Esophagus muscularis mucosa (tissue), 4 donors: ENCODE measurements around the gene TMCO2.

Experiments used
- EP300 ChIP-seq: sonication (generic); formaldehyde crosslinking; IDR thresholded peaks from one replicate; pipeline ENCODE4 v1.6.1; 2017; ENCODE audit warnings: antibody characterized with exemption
- POLR2A ChIP-seq: fragments of 450-650 bp; IDR thresholded peaks from one replicate; pipeline ENCODE4 v1.6.1; 2017; ENCODE audit warnings: antibody characterized with exemption, moderate library complexity, mild to moderate bottlenecking, low read depth
- POLR2AphosphoS5 ChIP-seq, 2 donors: sonication (generic); formaldehyde crosslinking; IDR thresholded peaks; one replicate each; pipeline ENCODE4 v1.6.1; 2017; ENCODE audit warnings: antibody characterized with exemption in 2 of 2
- TF ChIP-seq, protein P1 (sequence below), 3 experiments: fragments of 200-600 bp in 2 of 3; fragments of 450-650 bp in 1 of 3; sonication (generic) in 2 of 3; IDR thresholded peaks; one replicate each; pipeline ENCODE4 v1.5.1; 2017 to 2019; ENCODE audit warnings: antibody characterized with exemption in 3 of 3, mild to moderate bottlenecking in 2 of 3, moderate library complexity in 1 of 3

GRCh38 chr1:40245686-40246085, 2.1 kb upstream of the TMCO2 start:
- TF ChIP-seq POLR2A (no peak), EP300 (no peak), POLR2AphosphoS5 (IDR thresholded peaks at IDR 0.05) (no peak)
- TF ChIP-seq, protein P1, sequence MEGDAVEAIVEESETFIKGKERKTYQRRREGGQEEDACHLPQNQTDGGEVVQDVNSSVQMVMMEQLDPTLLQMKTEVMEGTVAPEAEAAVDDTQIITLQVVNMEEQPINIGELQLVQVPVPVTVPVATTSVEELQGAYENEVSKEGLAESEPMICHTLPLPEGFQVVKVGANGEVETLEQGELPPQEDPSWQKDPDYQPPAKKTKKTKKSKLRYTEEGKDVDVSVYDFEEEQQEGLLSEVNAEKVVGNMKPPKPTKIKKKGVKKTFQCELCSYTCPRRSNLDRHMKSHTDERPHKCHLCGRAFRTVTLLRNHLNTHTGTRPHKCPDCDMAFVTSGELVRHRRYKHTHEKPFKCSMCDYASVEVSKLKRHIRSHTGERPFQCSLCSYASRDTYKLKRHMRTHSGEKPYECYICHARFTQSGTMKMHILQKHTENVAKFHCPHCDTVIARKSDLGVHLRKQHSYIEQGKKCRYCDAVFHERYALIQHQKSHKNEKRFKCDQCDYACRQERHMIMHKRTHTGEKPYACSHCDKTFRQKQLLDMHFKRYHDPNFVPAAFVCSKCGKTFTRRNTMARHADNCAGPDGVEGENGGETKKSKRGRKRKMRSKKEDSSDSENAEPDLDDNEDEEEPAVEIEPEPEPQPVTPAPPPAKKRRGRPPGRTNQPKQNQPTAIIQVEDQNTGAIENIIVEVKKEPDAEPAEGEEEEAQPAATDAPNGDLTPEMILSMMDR (IDR thresholded peaks at IDR 0.05): no peak
